Osteoblast (primary cell): ENCODE data around the gene C14orf132. TPM values are rescaled to one million over a fixed set of nuclear protein-coding genes. Genes with fewer than 3 reads are reported as not detected.
A peak's percentile ranks its signal among the peaks of the same experiment; 100 is the strongest.

Experiments
- DNase-seq: peaks from one replicate; pipeline ENCODE4 v3.0.0; 2011; ENCODE audit warnings: low spot score, mixed read lengths; ENCODE audit not compliant: insufficient read length; ENCODE audit errors: missing footprints
- H2AFZ ChIP-seq: 2 replicates; pipeline ENCODE4 v1.6.0; 2011; ENCODE audit warnings: mild to moderate bottlenecking, low read length
- H3K27ac ChIP-seq: 2 replicates; pipeline ENCODE4 v1.5.1; 2011; ENCODE audit warnings: mild to moderate bottlenecking, low read depth, low read length, moderate library complexity
- H3K27me3 ChIP-seq: 2 replicates; pipeline ENCODE4 v1.6.0; 2012; ENCODE audit warnings: mild to moderate bottlenecking, control low read depth, inconsistent platforms, low read length, moderate library complexity; ENCODE audit not compliant: insufficient read depth
- H3K36me3 ChIP-seq: 2 replicates; pipeline ENCODE4 v1.5.1; 2011; ENCODE audit warnings: mild to moderate bottlenecking, low read length, control low read depth, moderate library complexity; ENCODE audit not compliant: insufficient read depth
- H3K4me1 ChIP-seq: 2 replicates; pipeline ENCODE4 v1.5.1; 2011; ENCODE audit warnings: mild to moderate bottlenecking, low read length, control low read depth, moderate library complexity; ENCODE audit not compliant: insufficient read depth
- H3K4me2 ChIP-seq: 2 replicates; pipeline ENCODE4 v1.6.0; 2011; ENCODE audit warnings: mild to moderate bottlenecking, low read length; ENCODE audit not compliant: insufficient read depth
- H3K4me3 ChIP-seq: fragments of 200-600 bp; sonication (generic); 3 replicates; pipeline ENCODE4 v1.5.1; 2012; ENCODE audit warnings: mild to moderate bottlenecking, low read length, inconsistent platforms; ENCODE audit not compliant: insufficient read depth
- H3K79me2 ChIP-seq: 2 replicates; pipeline ENCODE4 v1.6.0; 2012; ENCODE audit warnings: mild to moderate bottlenecking, low read length, control low read depth, inconsistent platforms; ENCODE audit not compliant: insufficient read depth
- H3K9me3 ChIP-seq: 2 replicates; pipeline ENCODE4 v1.5.1; 2011; ENCODE audit warnings: low read depth, low read length, control low read depth
- H4K20me1 ChIP-seq: 2 replicates; pipeline ENCODE4 v1.6.0; 2012; ENCODE audit warnings: mild to moderate bottlenecking, low read length, control low read depth; ENCODE audit not compliant: insufficient read depth
- CTCF ChIP-seq: IDR thresholded peaks from 2 replicates; pipeline ENCODE4 v1.5.1; 2011; ENCODE audit warnings: mild to moderate bottlenecking, low read depth, low read length, moderate library complexity; ENCODE audit errors: extremely low read depth
- total RNA-seq: library from RNA; depleted of rRNA; stranded (reverse); fragments of >200 nt; gene quantifications from 2 replicates; pipeline ENCODE4 v1.2.3, GENCODE V29; 2012

Gene C14orf132
- total RNA-seq: 40.2 and 41.5 TPM in 2 replicates

- H3K79me2 ChIP-seq: peaks cover 44% of the 10 kb centered on the region
- H3K4me3 ChIP-seq: peak within 1 kb of the TSS; percentile 88
- no peaks in the 10 kb centered on the region for H3K27me3 ChIP-seq
- no peak for TF ChIP-seq CTCF
- H3K4me1 ChIP-seq: peaks cover 34% of the 10 kb centered on the region
- H3K4me2 ChIP-seq: peak within 1 kb of the TSS; percentile 91
- H4K20me1 ChIP-seq: peaks cover 39% of the 10 kb centered on the region
- peak within 1 kb of the TSS; percentile 83 for H2AFZ ChIP-seq
- peaks cover 11% of the 10 kb centered on the region for H3K36me3 ChIP-seq
- H3K27ac ChIP-seq: peak within 1 kb of the TSS; percentile 71
- H3K9me3 ChIP-seq: no peaks in the 10 kb centered on the region
- peak; percentile 95 for DNase-seq
These were observed at the start of gene C14orf132 for GRCh38 chr14:96038920-96039632. C14orf132 (plus strand) TSS chr14:96039362; CDS start chr14:96039501, 139 bp downstream.

GRCh38 chr14:95993768-95994592 is 45.2 kb upstream of the C14orf132 start:
- Histone ChIP-seq H2AFZ (no peak overlapping the region), H3K36me3 (no peaks in the 10 kb centered on the region)
- DNase-seq: peak; percentile 41

GRCh38 chr14:95994593-95994928 is 44.6 kb upstream of the C14orf132 start:
- Histone ChIP-seq H3K4me3 (no peak overlapping the region), H3K27ac (no peak overlapping the region), H3K27me3 (peaks cover 13% of the 10 kb centered on the region), H3K9me3 (peaks cover 2% of the 10 kb centered on the region), H3K4me2 (no peak overlapping the region), H3K79me2 (no peaks in the 10 kb centered on the region), H4K20me1 (no peaks in the 10 kb centered on the region), H2AFZ (no peak overlapping the region), H3K36me3 (no peaks in the 10 kb centered on the region), H3K4me1 (no peaks in the 10 kb centered on the region)
- TF ChIP-seq CTCF: no peak
- DNase-seq: no peak

More at GRCh38 chr14:95993768-95994592, 45.2 kb upstream of the C14orf132 start:
- peak; percentile 84 for TF ChIP-seq CTCF
- H3K9me3 ChIP-seq: peaks cover 2% of the 10 kb centered on the region
- H4K20me1 ChIP-seq: no peaks in the 10 kb centered on the region
- H3K79me2 ChIP-seq: no peaks in the 10 kb centered on the region
- peaks cover 12% of the 10 kb centered on the region for H3K27me3 ChIP-seq
- H3K27ac ChIP-seq: no peak overlapping the region
- H3K4me3 ChIP-seq: no peak overlapping the region
- H3K4me2 ChIP-seq: no peak overlapping the region
- H3K4me1 ChIP-seq: no peaks in the 10 kb centered on the region

- no peak overlapping the region for H3K27ac ChIP-seq
- H3K4me1 ChIP-seq: peaks cover 7% of the 10 kb centered on the region
- no peak overlapping the region for H2AFZ ChIP-seq
- no peak overlapping the region for H3K4me2 ChIP-seq
- H3K36me3 ChIP-seq: no peaks in the 10 kb centered on the region
- no peaks in the 10 kb centered on the region for H4K20me1 ChIP-seq
- peak; percentile 62 for TF ChIP-seq CTCF
- H3K4me3 ChIP-seq: no peak overlapping the region
- peak; percentile 48 for DNase-seq
- no peaks in the 10 kb centered on the region for H3K9me3 ChIP-seq
- no peaks in the 10 kb centered on the region for H3K79me2 ChIP-seq
- H3K27me3 ChIP-seq: peaks cover 15% of the 10 kb centered on the region
These were observed 40.5 kb upstream of the C14orf132 start for GRCh38 chr14:95998656-95999055.
